Progenitor cell of endocrine pancreas (in vitro differentiated cells): ENCODE results near the gene UPK3A. TPM values are rescaled to one million over a fixed set of nuclear protein-coding genes. Genes with fewer than 3 reads are reported as not detected.

Experiments
- DNase-seq: peaks from one replicate; pipeline ENCODE4 v3.0.0; 2021; ENCODE audit warnings: low spot score; ENCODE audit not compliant: unreplicated experiment
- H3K27ac Mint-ChIP-seq: 2 replicates; pipeline ENCODE4 v1.8.0; 2021; ENCODE audit warnings: mild to moderate bottlenecking, moderate library complexity, mixed read lengths
- H3K27me3 Mint-ChIP-seq: 2 replicates; pipeline ENCODE4 v1.8.0; 2021; ENCODE audit warnings: mixed read lengths
- H3K36me3 Mint-ChIP-seq: 2 replicates; pipeline ENCODE4 v1.8.0; 2022; ENCODE audit warnings: mixed read lengths; ENCODE audit not compliant: insufficient read depth
- H3K4me1 Mint-ChIP-seq: 2 replicates; pipeline ENCODE4 v1.8.0; 2021; ENCODE audit warnings: low read depth, mixed read lengths
- H3K4me3 Mint-ChIP-seq: 2 replicates; pipeline ENCODE4 v1.8.0; 2021; ENCODE audit warnings: low read depth, mild to moderate bottlenecking, moderate library complexity, mixed read lengths
- H3K9me3 Mint-ChIP-seq: 2 replicates; pipeline ENCODE4 v1.8.0; 2021; ENCODE audit warnings: low read depth, mixed read lengths
- total RNA-seq: library from RNA; stranded (reverse); gene quantifications from 2 replicates; pipeline ENCODE4 v1.2.1, GENCODE V29; 2021
- TF ChIP-seq, protein P1 (sequence below): fragments of 200-600 bp; sonication (generic); IDR thresholded peaks from one replicate; pipeline ENCODE4 v1.5.0; 2021; ENCODE audit warnings: antibody characterized with exemption, mild to moderate bottlenecking; ENCODE audit not compliant: unreplicated experiment

UPK3A gene
- total RNA-seq, 1 donor from 2014 or later = 0.57 TPM

DNA sequence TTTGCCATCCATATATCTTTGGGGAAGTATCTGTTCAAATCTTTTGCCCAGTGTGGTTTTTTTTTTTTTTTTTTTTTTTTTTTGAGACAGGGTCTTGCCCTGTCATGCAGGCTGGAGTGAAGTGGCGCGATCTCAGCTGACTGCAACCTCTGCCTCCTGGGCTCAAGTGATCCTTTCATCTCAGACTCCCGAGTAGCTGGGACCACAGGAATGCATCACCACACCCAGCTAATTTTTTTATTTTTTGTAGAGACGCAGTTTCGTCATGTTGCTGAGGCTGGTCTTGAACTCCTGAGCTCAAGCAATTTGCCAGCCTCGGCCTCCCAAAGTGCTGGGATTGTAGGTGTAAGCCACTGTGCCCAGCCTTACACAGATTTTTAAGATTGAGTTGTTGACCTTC lies 20.2 kb downstream of the UPK3A start:
- TF ChIP-seq, protein P1, sequence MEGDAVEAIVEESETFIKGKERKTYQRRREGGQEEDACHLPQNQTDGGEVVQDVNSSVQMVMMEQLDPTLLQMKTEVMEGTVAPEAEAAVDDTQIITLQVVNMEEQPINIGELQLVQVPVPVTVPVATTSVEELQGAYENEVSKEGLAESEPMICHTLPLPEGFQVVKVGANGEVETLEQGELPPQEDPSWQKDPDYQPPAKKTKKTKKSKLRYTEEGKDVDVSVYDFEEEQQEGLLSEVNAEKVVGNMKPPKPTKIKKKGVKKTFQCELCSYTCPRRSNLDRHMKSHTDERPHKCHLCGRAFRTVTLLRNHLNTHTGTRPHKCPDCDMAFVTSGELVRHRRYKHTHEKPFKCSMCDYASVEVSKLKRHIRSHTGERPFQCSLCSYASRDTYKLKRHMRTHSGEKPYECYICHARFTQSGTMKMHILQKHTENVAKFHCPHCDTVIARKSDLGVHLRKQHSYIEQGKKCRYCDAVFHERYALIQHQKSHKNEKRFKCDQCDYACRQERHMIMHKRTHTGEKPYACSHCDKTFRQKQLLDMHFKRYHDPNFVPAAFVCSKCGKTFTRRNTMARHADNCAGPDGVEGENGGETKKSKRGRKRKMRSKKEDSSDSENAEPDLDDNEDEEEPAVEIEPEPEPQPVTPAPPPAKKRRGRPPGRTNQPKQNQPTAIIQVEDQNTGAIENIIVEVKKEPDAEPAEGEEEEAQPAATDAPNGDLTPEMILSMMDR = no peak
- no peak overlapping the region for H3K27ac Mint-ChIP-seq
- no peaks in the 10 kb centered on the region for H3K9me3 Mint-ChIP-seq
- H3K4me1 Mint-ChIP-seq = peaks cover 9% of the 10 kb centered on the region
- no peaks in the 10 kb centered on the region for H3K27me3 Mint-ChIP-seq
- H3K4me3 Mint-ChIP-seq = no peak overlapping the region
- DNase-seq = no peak
- no peaks in the 10 kb centered on the region for H3K36me3 Mint-ChIP-seq

DNA sequence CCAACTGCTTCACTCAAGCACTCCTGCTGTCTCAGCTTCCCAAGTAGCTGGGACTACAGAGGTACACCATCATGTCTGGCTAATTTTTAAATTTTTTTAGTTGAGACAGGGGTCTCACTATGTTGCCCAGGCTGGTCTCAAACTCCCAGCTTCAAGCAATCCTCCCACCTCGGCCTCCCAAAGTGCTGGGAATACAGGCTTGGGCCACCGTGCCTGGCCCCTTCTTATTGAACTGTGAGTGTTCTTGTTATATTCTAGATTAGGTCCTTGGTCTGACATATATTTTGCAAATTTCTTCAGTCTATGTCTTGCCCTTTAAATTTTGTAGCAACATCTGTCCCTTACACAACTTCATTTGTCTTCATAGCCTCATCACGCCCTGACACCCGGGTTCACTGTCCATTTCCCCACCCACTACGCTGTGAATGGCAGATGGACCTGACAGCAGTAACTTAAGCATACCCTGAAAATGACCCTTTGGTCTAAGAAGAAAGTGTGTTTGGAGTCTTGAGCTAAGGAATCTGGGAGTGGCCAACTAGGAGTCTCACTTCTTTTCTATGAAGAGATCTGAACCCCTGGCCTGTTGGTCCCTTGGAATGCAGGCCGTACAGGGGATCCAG lies 20.8 kb downstream of the UPK3A start:
- Mint-ChIP-seq H3K36me3 (no peaks in the 10 kb centered on the region), H3K4me1 (peaks cover 10% of the 10 kb centered on the region), H3K9me3 (no peaks in the 10 kb centered on the region), H3K27me3 (no peaks in the 10 kb centered on the region), H3K4me3 (no peak overlapping the region), H3K27ac (no peak overlapping the region)
- no peak for DNase-seq
- TF ChIP-seq, protein P1 = no peak

DNA sequence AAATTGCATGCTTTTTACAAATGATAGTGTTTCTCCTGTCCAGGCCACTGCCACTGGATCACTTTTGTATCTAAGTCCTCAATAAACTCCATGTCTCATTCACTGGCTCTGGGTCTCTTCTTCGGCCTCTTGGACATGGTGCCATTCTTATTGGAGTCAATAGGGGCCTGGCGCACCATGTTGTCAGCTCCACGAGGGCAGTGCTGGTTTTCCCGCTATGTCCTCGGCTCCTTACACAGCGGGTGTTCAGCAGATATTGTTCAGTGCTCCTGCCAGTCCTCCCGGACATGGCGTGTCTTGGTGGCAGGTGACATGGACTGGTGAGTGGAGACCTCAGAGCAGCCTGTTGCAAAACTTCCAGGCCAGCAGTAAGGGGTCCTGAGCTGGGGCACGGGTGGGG lies 21.4 kb downstream of the UPK3A start:
- H3K4me3 Mint-ChIP-seq = no peak overlapping the region
- peaks cover 5% of the 10 kb centered on the region for H3K27me3 Mint-ChIP-seq
- no peak overlapping the region for H3K27ac Mint-ChIP-seq
- TF ChIP-seq, protein P1 = no peak
- H3K9me3 Mint-ChIP-seq = no peaks in the 10 kb centered on the region
- peaks cover 16% of the 10 kb centered on the region for H3K4me1 Mint-ChIP-seq
- H3K36me3 Mint-ChIP-seq = no peaks in the 10 kb centered on the region
- no peak for DNase-seq

DNA sequence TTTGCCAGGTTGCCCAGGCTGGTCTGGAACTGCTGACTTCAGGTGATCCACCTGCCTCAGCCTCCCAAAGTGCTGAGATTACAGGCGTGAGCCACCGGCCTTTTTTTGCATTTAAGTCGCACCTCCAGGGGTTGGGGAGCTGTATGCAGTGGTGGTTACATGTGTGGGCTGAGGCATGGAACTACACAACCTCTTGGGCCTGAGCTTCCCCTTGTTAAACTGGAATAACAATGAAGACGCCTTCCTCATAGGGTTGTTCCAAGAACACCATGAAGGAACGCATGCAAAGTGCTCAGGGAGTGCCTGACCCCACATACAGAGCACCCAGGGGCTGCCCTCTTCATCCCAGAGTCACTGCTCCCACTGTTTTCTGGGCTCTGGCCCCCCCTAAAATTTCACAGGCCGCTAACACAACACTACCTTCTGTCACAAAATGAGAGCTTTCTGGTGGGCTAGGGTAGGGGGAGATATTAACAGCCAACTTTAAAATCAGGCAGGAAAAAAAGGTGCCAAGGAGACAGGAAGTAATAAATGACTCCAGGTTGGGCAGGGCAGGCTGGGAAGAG lies 23.7 kb downstream of the UPK3A start:
- peaks cover 26% of the 10 kb centered on the region for H3K4me1 Mint-ChIP-seq
- no peaks in the 10 kb centered on the region for H3K9me3 Mint-ChIP-seq
- H3K27me3 Mint-ChIP-seq = peaks cover 5% of the 10 kb centered on the region
- no peak for DNase-seq
- peak overlapping the region; percentile 74 for H3K4me3 Mint-ChIP-seq
- H3K27ac Mint-ChIP-seq = peak overlapping the region; percentile 95
- TF ChIP-seq, protein P1 = no peak
- H3K36me3 Mint-ChIP-seq = no peaks in the 10 kb centered on the region

DNA sequence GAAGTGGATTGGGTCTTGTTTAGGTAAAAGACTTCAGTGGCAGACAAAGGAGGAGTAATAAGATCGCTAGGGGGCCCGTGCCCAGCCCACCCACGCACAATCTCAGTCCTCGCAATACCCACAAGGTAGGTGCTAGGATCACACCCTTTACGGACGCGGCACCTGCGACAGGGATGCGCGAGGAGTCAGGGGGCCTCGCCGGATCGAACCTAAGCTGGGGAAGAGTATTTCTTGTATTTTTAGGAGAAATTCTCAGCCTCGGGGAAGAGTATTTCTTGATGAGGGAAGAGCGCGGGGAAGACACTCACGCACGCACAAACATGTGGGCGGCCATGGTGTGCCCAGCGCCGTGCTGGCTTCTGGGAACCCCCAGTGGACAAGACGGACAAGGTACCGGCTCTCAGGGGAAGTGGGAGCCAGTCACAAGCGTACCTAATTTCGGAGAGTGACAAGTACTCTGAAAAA lies 24.2 kb downstream of the UPK3A start:
- no peaks in the 10 kb centered on the region for H3K9me3 Mint-ChIP-seq
- TF ChIP-seq, protein P1 = no peak
- H3K27me3 Mint-ChIP-seq = peaks cover 5% of the 10 kb centered on the region
- peaks cover 30% of the 10 kb centered on the region for H3K4me1 Mint-ChIP-seq
- H3K36me3 Mint-ChIP-seq = no peaks in the 10 kb centered on the region
- H3K27ac Mint-ChIP-seq = peak overlapping the region; percentile 95
- DNase-seq = no peak
- peak overlapping the region; percentile 74 for H3K4me3 Mint-ChIP-seq
